Central memory CD8-positive, alpha-beta T cell (primary cell): Measurements from ENCODE around the gene KPNB1.

ENCODE experiments used
- ATAC-seq: fragments of 150-1000 bp; cut with Tn5 transposase; replicated peaks from 2 replicates; pipeline ENCODE4 v1.10.0; 2022; ENCODE audit warnings: mild to moderate bottlenecking, moderate FRiP score, moderate number of reproducible peaks; ENCODE audit not compliant: poor library complexity, severe bottlenecking; ENCODE audit errors: extremely low read depth
- DNase-seq, 2 donors: peaks; one replicate each; pipeline ENCODE4 v3.0.0; 2021; ENCODE audit warnings: low spot score in 2 of 2
- H3K27ac Mint-ChIP-seq: one replicate; pipeline ENCODE4 v1.8.0; 2022; ENCODE audit warnings: low read depth, mild to moderate bottlenecking, moderate library complexity, mixed read lengths
- H3K27me3 Mint-ChIP-seq: one replicate; pipeline ENCODE4 v1.8.0; 2022; ENCODE audit warnings: mixed read lengths
- H3K36me3 Mint-ChIP-seq: one replicate; pipeline ENCODE4 v1.8.0; 2022; ENCODE audit warnings: mild to moderate bottlenecking, moderate library complexity, mixed read lengths; ENCODE audit not compliant: insufficient read depth
- H3K4me1 Mint-ChIP-seq: one replicate; pipeline ENCODE4 v1.8.0; 2022; ENCODE audit warnings: mixed read lengths
- H3K4me3 Mint-ChIP-seq: one replicate; pipeline ENCODE4 v1.8.0; 2022; ENCODE audit warnings: mild to moderate bottlenecking, moderate library complexity, mixed read lengths
- H3K9me3 Mint-ChIP-seq: one replicate; pipeline ENCODE4 v1.8.0; 2022; ENCODE audit warnings: mixed read lengths

Gene KPNB1

GRCh38 chr17:47649153-47649971, at the start of gene KPNB1:
TSS of gene KPNB1 (plus strand) at chr17:47649919. CDS start at chr17:47650245, 326 bp downstream.
- peak; percentile 92 to 97 for DNase-seq
- Mint-ChIP-seq H3K4me3 (peak within 1 kb of the TSS; percentile 85), H3K27me3 (no peaks in the 10 kb centered on the region), H3K27ac (peak within 1 kb of the TSS; percentile 90), H3K9me3 (no peaks in the 10 kb centered on the region), H3K36me3 (peaks cover 36% of the 10 kb centered on the region), H3K4me1 (peaks cover 36% of the 10 kb centered on the region)
- peak; percentile 88 for ATAC-seq

GRCh38 chr17:47603830-47604597, 45.7 kb upstream of the KPNB1 start:
- Mint-ChIP-seq H3K4me1 (no peaks in the 10 kb centered on the region), H3K27ac (no peak overlapping the region), H3K4me3 (no peak overlapping the region), H3K36me3 (peaks cover 52% of the 10 kb centered on the region), H3K27me3 (no peaks in the 10 kb centered on the region), H3K9me3 (no peaks in the 10 kb centered on the region)
- ATAC-seq (no peak), DNase-seq (no peak)

- ATAC-seq (no peak), DNase-seq (no peak)
- no peaks in the 10 kb centered on the region for H3K27me3 Mint-ChIP-seq
- H3K4me3 Mint-ChIP-seq: no peak overlapping the region
- H3K27ac Mint-ChIP-seq: no peak overlapping the region
- H3K4me1 Mint-ChIP-seq: no peaks in the 10 kb centered on the region
- H3K36me3 Mint-ChIP-seq: peaks cover 50% of the 10 kb centered on the region
- H3K9me3 Mint-ChIP-seq: no peaks in the 10 kb centered on the region
These were observed 45.2 kb upstream of the KPNB1 start for GRCh38 chr17:47604598-47604927.

GRCh38 chr17:47605011-47605410, 44.7 kb upstream of the KPNB1 start:
- Mint-ChIP-seq H3K36me3 (peaks cover 51% of the 10 kb centered on the region), H3K27me3 (no peaks in the 10 kb centered on the region), H3K27ac (no peak overlapping the region), H3K4me1 (no peaks in the 10 kb centered on the region), H3K4me3 (no peak overlapping the region), H3K9me3 (no peaks in the 10 kb centered on the region)
- no peak for DNase-seq
- ATAC-seq: no peak

GRCh38 chr17:47607481-47607880, 42.2 kb upstream of the KPNB1 start:
- no peaks in the 10 kb centered on the region for H3K4me1 Mint-ChIP-seq
- no peak overlapping the region for H3K4me3 Mint-ChIP-seq
- peak overlapping the region; percentile 23 for H3K27ac Mint-ChIP-seq
- ATAC-seq (no peak), DNase-seq (no peak)
- H3K27me3 Mint-ChIP-seq: no peaks in the 10 kb centered on the region
- H3K36me3 Mint-ChIP-seq: peaks cover 39% of the 10 kb centered on the region
- no peaks in the 10 kb centered on the region for H3K9me3 Mint-ChIP-seq

GRCh38 chr17:47611372-47612350, 38.1 kb upstream of the KPNB1 start:
- H3K9me3 Mint-ChIP-seq: no peaks in the 10 kb centered on the region
- no peaks in the 10 kb centered on the region for H3K27me3 Mint-ChIP-seq
- H3K4me3 Mint-ChIP-seq: no peak overlapping the region
- ATAC-seq (no peak), DNase-seq (no peak)
- peaks cover 36% of the 10 kb centered on the region for H3K36me3 Mint-ChIP-seq
- H3K4me1 Mint-ChIP-seq: peaks cover 6% of the 10 kb centered on the region
- H3K27ac Mint-ChIP-seq: no peak overlapping the region

- Mint-ChIP-seq H3K36me3 (peaks cover 55% of the 10 kb centered on the region), H3K4me1 (peaks cover 6% of the 10 kb centered on the region), H3K4me3 (no peak overlapping the region), H3K27me3 (no peaks in the 10 kb centered on the region), H3K9me3 (no peaks in the 10 kb centered on the region), H3K27ac (no peak overlapping the region)
- ATAC-seq (no peak), DNase-seq (no peak)
These were observed 33.8 kb upstream of the KPNB1 start for GRCh38 chr17:47615766-47616424.

- Mint-ChIP-seq H3K27me3 (no peaks in the 10 kb centered on the region), H3K4me1 (peaks cover 6% of the 10 kb centered on the region), H3K9me3 (no peaks in the 10 kb centered on the region), H3K36me3 (peaks cover 52% of the 10 kb centered on the region), H3K4me3 (no peak overlapping the region), H3K27ac (no peak overlapping the region)
- ATAC-seq (no peak), DNase-seq (no peak)
These were observed 31.3 kb upstream of the KPNB1 start for GRCh38 chr17:47618410-47618809.

- peaks cover 49% of the 10 kb centered on the region for H3K36me3 Mint-ChIP-seq
- no peaks in the 10 kb centered on the region for H3K9me3 Mint-ChIP-seq
- DNase-seq: no peak
- ATAC-seq: no peak
- H3K27me3 Mint-ChIP-seq: no peaks in the 10 kb centered on the region
- H3K27ac Mint-ChIP-seq: peak overlapping the region; percentile 18
- H3K4me1 Mint-ChIP-seq: peaks cover 5% of the 10 kb centered on the region
- H3K4me3 Mint-ChIP-seq: no peak overlapping the region
These were observed 29.0 kb upstream of the KPNB1 start for GRCh38 chr17:47620503-47621245.

- no peak overlapping the region for H3K4me3 Mint-ChIP-seq
- H3K4me1 Mint-ChIP-seq: no peaks in the 10 kb centered on the region
- H3K27me3 Mint-ChIP-seq: no peaks in the 10 kb centered on the region
- no peak overlapping the region for H3K27ac Mint-ChIP-seq
- H3K9me3 Mint-ChIP-seq: no peaks in the 10 kb centered on the region
- no peak for ATAC-seq
- H3K36me3 Mint-ChIP-seq: peaks cover 44% of the 10 kb centered on the region
- DNase-seq: no peak
These were observed 28.2 kb upstream of the KPNB1 start for GRCh38 chr17:47621293-47622179.

GRCh38 chr17:47622180-47622549, 27.6 kb upstream of the KPNB1 start:
- no peak overlapping the region for H3K4me3 Mint-ChIP-seq
- no peaks in the 10 kb centered on the region for H3K27me3 Mint-ChIP-seq

More at GRCh38 chr17:47622180-47622549, 27.6 kb upstream of the KPNB1 start:
- DNase-seq (no peak), ATAC-seq (no peak)
- H3K27ac Mint-ChIP-seq: no peak overlapping the region
- H3K4me1 Mint-ChIP-seq: no peaks in the 10 kb centered on the region
- no peaks in the 10 kb centered on the region for H3K9me3 Mint-ChIP-seq
- peaks cover 44% of the 10 kb centered on the region for H3K36me3 Mint-ChIP-seq
